Fibroblast of lung (primary cell): ENCODE results near the gene PIGP.

Source experiments
- CTCF ChIP-seq, 2 donors: IDR thresholded peaks in 1 of 2; conservative IDR thresholded peaks in 1 of 2; 1 replicate in 1 of 2; 2 replicates in 1 of 2; pipeline ENCODE4 v1.5.1; 2011 to 2012; ENCODE audit warnings: low read length in 2 of 2, control low read depth in 1 of 2, inconsistent platforms in 1 of 2, low read depth in 1 of 2, mild to moderate bottlenecking in 1 of 2
- EZH2 ChIP-seq: IDR thresholded peaks from 2 replicates; pipeline ENCODE4 v1.5.1; 2012; ENCODE audit warnings: low read length, control low read depth, mild to moderate bottlenecking; ENCODE audit errors: missing control alignments

GRCh38 chr21:37058261-37058660 is 14.6 kb downstream of the PIGP start:
- no peak for TF ChIP-seq CTCF (conservative IDR thresholded peaks at IDR 0.05 in 1 of 2, IDR thresholded peaks at IDR 0.05 in 1 of 2; ENCODE audit: low read depth in 1 of 2, low read length in 2 of 2)
- TF ChIP-seq EZH2: no peak
